Caki2 (cell line): Measurements from ENCODE around the gene NAA38. TPM values are rescaled to one million over a fixed set of nuclear protein-coding genes. Genes with fewer than 3 reads are reported as not detected.
"Not testable (repeated sequence)": the region's sequence is repeated elsewhere in the genome, so short reads cannot be mapped to it uniquely, and the experiment has no call there.

Experiments used
- DNase-seq: peaks from one replicate; pipeline ENCODE4 v3.0.0-alpha.2; 2015; ENCODE audit warnings: low read depth
- in situ Hi-C: cut with HindIII; loops from 2 replicates; pipeline ENCODE4 v1.10.0; 2016; ENCODE audit warnings: low sequenced_read_pairs, low pct_unique_long_range_greater_than_20kb, mixed read lengths
- total RNA-seq: library from RNA; depleted of rRNA; stranded (reverse); fragments of >200 nt; shearing (Covaris generic); gene quantifications from 2 replicates; pipeline ENCODE4 v1.2.3, GENCODE V29; 2014; ENCODE audit warnings: low replicate concordance; rRNA removed

NAA38 gene
- total RNA-seq, 1 experiment from 2014 or later, result 52.9 TPM

DNA sequence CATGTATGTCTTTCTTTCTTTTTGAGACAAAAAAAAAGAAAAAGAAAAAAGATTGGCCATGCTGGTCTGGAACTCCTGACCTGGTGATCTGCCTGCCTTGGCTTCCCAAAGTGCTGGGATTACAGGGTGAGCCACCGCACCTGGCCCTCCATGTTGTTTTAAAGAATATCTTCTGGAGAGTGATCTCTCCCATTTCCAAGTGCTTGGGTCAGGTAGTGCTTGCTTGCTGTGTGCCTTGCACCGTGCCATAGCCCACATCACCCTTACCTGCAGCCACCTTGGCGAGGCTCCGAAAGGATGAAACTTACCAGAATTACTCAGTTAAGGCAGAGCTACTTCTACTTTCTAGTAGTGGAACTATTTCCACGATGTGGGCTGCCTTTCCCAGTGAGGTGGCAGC lies 42.4 kb downstream of the NAA38 start:
- in situ Hi-C loops, result no loop called here
- no peak for DNase-seq

DNA sequence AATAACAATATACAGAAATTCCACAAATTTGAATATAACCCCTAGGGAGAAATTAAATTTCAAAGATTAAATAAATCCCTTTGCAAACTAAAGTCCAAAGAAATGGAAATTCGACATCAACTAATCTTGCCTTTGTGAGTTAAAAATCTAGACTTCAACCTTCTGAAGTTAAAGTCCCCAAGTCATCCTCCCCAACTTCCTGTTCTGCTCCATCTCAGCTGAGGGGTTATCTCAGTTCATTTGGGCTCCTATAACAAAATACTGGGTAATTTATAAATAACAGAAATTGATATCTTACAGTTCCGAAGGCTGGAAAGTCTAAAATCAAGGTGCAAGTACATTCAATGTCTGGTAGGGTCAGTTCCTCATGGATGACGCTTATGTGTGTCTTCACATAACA lies 46.1 kb downstream of the NAA38 start:
- no peak for DNase-seq
- in situ Hi-C loops, result no loop called here

DNA sequence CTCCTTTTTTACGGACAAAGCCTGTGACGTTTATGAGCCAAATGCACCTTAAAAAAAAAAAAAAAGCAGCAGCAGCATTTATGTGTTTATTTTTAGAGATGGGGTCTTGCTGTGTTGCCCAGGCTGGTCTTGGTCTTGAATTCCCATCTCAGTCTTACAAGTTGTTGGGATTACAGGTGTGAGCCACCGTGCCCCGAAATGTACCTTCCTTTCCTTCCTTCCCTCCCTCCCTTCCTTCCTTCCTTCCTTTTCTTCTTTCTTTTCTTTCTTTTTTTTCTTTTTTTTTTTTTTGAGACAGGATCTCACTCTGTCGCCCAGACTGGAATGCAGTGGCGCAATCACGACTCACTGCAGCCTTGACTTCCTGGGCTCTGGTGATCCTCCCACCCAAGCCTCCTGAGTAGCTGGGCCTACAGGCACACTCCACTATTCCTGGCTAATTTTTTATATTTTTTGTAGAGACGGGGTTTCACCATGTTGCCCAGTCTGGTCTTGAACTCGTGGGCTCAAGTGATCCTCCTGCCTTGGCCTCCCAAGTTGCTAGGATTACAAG lies 47.5 kb downstream of the NAA38 start:
- in situ Hi-C loops, DNase-seq: not testable (repeated sequence)

DNA sequence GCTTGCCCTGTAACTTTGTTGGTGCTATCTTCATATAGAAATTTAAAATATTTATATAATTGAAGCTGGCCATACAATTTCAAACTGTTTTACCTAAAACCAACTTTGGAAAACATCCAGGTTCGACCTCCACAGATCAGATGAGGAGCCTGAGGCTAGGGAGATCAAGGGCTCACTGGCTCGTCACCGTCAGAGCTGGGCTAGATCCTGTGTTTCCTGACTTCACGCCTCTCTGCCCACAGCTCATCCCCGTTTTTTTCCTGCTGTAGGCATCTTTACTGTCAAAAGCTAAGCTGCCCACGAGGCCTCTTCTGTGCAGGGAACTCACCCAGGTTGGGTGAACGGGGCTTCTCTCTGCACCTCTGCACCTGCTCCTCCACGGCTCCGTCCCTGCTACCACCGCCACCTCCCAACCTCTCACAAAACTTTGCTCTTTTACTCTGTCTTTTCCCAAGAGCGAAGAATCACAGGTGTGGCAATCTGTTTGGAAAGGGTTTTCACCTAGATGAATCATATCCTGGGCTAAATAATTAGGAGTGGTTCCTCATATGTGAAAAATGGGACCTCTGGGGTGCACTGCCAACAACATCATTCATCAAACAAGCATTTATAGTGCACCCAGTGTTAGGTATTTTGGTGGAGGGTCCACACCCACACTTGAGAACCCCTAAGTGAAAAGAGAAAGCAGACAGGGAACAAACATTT lies 48.1 kb downstream of the NAA38 start:
- peak; percentile 18 for DNase-seq
- in situ Hi-C loops, result no loop called here

DNA sequence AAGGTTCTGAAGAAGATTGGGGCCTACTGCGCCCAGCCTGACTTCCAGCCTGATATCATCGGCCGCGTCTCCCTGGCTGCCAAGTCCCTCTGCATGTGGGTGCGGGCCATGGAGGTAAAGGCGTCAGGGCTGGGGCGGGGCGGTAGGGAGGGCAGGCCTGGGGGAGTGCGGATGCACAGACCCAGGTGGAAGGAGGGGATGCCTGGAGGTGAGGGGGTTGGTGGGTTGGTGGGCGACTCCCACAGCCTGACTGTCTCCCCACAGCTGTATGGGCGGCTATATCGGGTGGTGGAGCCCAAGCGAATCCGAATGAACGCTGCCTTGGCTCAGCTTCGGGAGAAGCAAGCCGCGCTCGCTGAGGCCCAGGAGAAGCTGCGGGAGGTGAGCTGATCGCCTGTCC lies 50.2 kb downstream of the NAA38 start:
- no peak for DNase-seq
- in situ Hi-C loops, result no loop called here

Other genes starting within 250 kb of the NAA38 start
- 45.5 and 48.8 TPM in 2 replicates for gene FXR2, start 242.7 kb downstream of the NAA38 start, total RNA-seq
- gene SAT2, start 229.7 kb downstream of the NAA38 start, total RNA-seq, result 49.8 and 51.8 TPM in 2 replicates
- gene SHBG, start 227.4 kb downstream of the NAA38 start, total RNA-seq, result 0.20 TPM in 1 of 2 replicates, not detected in the other
- not detected in 2 replicates for gene ATP1B2, start 206.6 kb downstream of the NAA38 start, total RNA-seq
- gene TP53, start 170.1 kb downstream of the NAA38 start, total RNA-seq, result 24.4 and 27.3 TPM in 2 replicates
- gene WRAP53, start 169.1 kb downstream of the NAA38 start, total RNA-seq, result 18.6 and 23.1 TPM in 2 replicates
- gene EFNB3, start 152.4 kb downstream of the NAA38 start, total RNA-seq, result not detected in 2 replicates
- gene DNAH2, start 139.8 kb downstream of the NAA38 start, total RNA-seq, result 1.0 TPM in 1 of 2 replicates, not detected in the other
- gene KDM6B, start 23.3 kb downstream of the NAA38 start, total RNA-seq, result 0.27 TPM in 1 of 2 replicates, not detected in the other
- gene TMEM88, start 2.5 kb downstream of the NAA38 start, total RNA-seq, result not detected in 2 replicates
- 4.6 and 4.7 TPM in 2 replicates for gene CYB5D1, start 444 bp upstream of the NAA38 start, total RNA-seq
- 21.3 and 23.8 TPM in 2 replicates for gene CHD3, start 31.2 kb upstream of the NAA38 start, total RNA-seq
- 2.0 and 2.6 TPM in 2 replicates for gene RNF227, start 58.7 kb upstream of the NAA38 start, total RNA-seq
- gene KCNAB3, start 72.3 kb upstream of the NAA38 start, total RNA-seq, result 0.29 TPM in 1 of 2 replicates, not detected in the other
- gene TRAPPC1, start 74.4 kb upstream of the NAA38 start, total RNA-seq, result 0.71 and 6.5 TPM in 2 replicates
- gene CNTROB, start 74.6 kb upstream of the NAA38 start, total RNA-seq, result 16.6 and 27.1 TPM in 2 replicates
- not detected in 2 replicates for gene GUCY2D, start 145.1 kb upstream of the NAA38 start, total RNA-seq
- not detected in 2 replicates for gene ALOX15B, start 181.5 kb upstream of the NAA38 start, total RNA-seq
- gene ALOX12B, start 230.2 kb upstream of the NAA38 start, total RNA-seq, result 0.74 TPM in 1 of 2 replicates, not detected in the other